ENCODE data around the gene CDH22. TPM values are rescaled to one million over a fixed set of nuclear protein-coding genes. Genes with fewer than 3 reads are reported as not detected.
A peak's percentile ranks its signal among the peaks of the same experiment; 100 is the strongest.

Gene CDH22
- total RNA-seq, 1 donor from 2014 or later: not detected

DNA sequence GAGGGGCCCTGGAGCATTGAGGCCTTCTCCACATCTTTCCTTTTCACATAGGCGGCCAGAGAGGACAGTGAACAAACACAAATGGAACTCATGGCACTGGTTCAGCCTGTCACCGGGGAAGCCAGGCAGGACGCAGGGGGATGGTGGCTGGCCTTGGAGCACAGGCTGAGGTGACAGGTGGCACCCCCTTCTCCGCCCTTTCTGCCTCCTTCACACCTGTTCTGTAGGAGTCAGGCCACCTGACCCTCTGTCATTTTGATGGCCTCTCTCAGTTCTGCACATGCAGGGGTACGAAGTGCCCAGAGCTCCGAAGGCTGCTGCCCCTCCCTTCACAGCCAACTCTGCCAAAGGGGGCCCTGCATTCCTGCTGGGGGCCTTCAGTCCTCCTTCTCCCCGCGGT, 129.4 kb downstream of the CDH22 start:
- H3K4me1 ChIP-seq: no peaks in the 10 kb centered on the region
- H3K9me3 ChIP-seq: no peaks in the 10 kb centered on the region
- H3K36me3 ChIP-seq: no peaks in the 10 kb centered on the region
- no peak overlapping the region for H3K27ac ChIP-seq
- TF ChIP-seq, protein P1, sequence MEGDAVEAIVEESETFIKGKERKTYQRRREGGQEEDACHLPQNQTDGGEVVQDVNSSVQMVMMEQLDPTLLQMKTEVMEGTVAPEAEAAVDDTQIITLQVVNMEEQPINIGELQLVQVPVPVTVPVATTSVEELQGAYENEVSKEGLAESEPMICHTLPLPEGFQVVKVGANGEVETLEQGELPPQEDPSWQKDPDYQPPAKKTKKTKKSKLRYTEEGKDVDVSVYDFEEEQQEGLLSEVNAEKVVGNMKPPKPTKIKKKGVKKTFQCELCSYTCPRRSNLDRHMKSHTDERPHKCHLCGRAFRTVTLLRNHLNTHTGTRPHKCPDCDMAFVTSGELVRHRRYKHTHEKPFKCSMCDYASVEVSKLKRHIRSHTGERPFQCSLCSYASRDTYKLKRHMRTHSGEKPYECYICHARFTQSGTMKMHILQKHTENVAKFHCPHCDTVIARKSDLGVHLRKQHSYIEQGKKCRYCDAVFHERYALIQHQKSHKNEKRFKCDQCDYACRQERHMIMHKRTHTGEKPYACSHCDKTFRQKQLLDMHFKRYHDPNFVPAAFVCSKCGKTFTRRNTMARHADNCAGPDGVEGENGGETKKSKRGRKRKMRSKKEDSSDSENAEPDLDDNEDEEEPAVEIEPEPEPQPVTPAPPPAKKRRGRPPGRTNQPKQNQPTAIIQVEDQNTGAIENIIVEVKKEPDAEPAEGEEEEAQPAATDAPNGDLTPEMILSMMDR (IDR thresholded peaks at IDR 0.05): no peak
- no peak for DNase-seq (ENCODE audit: low spot score in 2 of 2)
- H3K27me3 ChIP-seq: peaks cover 14% of the 10 kb centered on the region
- intact Hi-C loops (cut with DNase I): no loop called here
- H3K4me3 ChIP-seq: no peak overlapping the region

DNA sequence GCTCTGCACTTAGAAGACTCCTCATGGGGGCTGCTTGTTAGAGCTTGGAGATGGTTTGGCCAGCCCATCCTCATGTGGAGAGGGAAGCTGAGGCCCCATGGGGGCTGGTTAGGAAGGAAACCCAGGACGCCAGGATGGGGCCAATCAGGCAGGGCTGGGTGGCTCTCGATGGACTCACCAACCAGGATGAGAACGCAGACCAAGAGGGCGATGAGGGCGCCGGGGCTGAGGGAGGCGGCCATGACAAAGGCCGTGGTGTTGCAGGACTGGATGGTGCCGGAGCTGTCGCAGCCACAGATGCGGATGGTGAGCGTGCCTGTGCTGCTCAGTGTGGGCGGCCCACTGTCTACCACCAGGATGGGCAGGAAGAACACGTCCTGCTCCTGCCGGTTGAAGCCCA, 130.5 kb downstream of the CDH22 start:
- Histone ChIP-seq H3K27me3 (peaks cover 21% of the 10 kb centered on the region), H3K9me3 (no peaks in the 10 kb centered on the region), H3K27ac (no peak overlapping the region), H3K4me3 (no peak overlapping the region), H3K4me1 (no peaks in the 10 kb centered on the region), H3K36me3 (no peaks in the 10 kb centered on the region)
- intact Hi-C loops (cut with DNase I): no loop called here
- TF ChIP-seq, protein P1 (IDR thresholded peaks at IDR 0.05): no peak
- DNase-seq (ENCODE audit: low spot score in 2 of 2): no peak

DNA sequence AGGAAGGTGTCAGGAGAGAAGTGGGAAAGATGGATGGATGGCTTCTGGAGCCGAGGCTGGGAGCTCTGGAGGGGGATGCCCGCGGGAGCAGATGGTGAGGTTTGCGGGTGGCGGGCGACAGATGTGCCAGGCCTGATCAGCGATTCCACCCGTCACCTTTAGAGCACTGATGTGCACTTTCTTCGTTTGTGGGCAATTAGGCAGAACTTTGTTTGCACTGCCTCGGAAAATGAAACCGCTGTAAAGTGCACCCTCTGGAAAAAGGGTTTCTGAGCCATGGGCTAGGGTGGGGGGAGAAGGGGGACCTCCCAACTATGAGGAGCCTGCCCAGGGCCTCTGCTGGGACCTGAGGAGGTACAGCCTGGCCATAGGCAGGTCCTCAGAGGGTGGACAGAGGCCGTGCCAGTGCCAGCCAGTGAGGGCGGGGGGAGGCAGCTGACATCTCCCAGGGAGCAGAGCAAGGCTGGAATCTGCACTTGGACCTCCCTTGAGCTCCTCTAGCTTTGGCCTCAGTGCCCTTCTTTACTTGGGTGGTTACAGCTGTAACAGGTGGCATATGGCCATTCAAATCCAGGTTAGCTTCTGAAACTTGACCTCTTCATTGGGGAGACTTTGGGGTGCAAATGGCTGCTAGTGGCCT, 131.4 kb downstream of the CDH22 start:
- Histone ChIP-seq H3K4me3 (no peak overlapping the region), H3K27ac (no peak overlapping the region), H3K4me1 (no peaks in the 10 kb centered on the region), H3K9me3 (no peaks in the 10 kb centered on the region), H3K27me3 (peaks cover 21% of the 10 kb centered on the region), H3K36me3 (no peaks in the 10 kb centered on the region)
- intact Hi-C loops (cut with DNase I): no loop called here
- no peak for DNase-seq (ENCODE audit: low spot score in 2 of 2)
- TF ChIP-seq, protein P1 (IDR thresholded peaks at IDR 0.05): no peak

DNA sequence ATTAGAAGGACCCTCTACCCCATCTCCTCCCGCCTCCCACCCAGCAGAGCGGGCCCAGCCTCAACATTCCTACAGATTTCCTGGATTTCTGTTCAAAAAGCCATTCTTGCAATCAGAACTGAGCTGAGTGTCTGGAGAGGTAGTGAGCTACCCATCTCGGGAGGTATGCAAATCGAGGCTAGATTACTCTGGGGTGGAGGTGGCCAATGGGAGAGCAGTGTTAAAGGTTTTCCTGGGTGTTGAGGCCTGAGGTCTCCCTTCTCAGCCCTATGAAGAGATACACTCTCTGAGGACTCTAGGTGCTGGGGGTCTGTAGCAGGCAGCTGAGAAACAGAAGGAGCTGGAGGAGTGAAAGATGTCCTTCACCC, 133.2 kb downstream of the CDH22 start:
- TF ChIP-seq, protein P1 (IDR thresholded peaks at IDR 0.05): no peak
- Histone ChIP-seq H3K9me3 (no peaks in the 10 kb centered on the region), H3K27me3 (peaks cover 21% of the 10 kb centered on the region), H3K36me3 (no peaks in the 10 kb centered on the region), H3K4me3 (no peak overlapping the region), H3K4me1 (no peaks in the 10 kb centered on the region), H3K27ac (no peak overlapping the region)
- DNase-seq (ENCODE audit: low spot score in 2 of 2): no peak
- intact Hi-C loops (cut with DNase I): loop anchor here (2.0 kb wide), 1 partner anchor 42 kb away; no protein-coding TSS in a partner anchor

DNA sequence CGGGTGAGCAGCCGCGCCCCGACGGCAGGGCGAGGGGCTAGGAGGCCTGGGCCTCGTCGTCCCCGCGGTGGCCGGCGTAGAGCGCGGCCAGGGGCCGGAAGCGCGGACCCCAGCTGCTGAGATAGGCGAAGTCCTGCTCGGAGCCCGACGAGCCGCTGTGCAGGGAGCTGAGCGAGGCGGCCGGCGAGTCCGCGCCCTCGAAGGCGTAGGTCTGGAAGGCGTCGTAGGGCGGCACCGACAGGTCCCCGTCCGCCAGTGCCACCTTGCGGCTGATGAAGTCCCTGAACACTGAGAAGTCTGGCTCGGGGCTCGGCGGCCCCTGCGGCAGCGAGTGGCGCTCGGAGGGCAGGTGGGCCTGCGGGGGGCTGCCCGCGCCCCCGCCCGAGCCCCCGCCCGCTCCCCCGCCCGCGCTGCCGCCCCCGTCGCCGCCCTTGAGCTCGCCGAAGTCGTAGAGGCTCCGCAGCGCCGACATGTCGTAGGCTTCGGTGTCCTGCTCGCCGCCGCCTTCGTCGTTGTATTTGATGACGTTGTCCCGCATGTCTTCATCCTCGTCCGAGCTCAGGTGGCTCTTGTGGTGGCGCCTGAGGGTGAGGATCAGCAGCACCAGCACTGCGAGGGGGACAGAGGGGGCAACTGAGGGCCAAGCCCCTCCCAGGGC, 133.7 kb downstream of the CDH22 start:
- peak in 1 of 2 donors; percentile 77 for DNase-seq (ENCODE audit: low spot score in 2 of 2)
- intact Hi-C loops (cut with DNase I): loop anchor here (2.0 to 5.0 kb wide), 2 partner anchors 42 to 152 kb away; no protein-coding TSS in a partner anchor
- Histone ChIP-seq H3K4me1 (no peaks in the 10 kb centered on the region), H3K4me3 (peak overlapping the region in 1 of 2 donors; percentile 10), H3K27ac (no peak overlapping the region), H3K36me3 (no peaks in the 10 kb centered on the region), H3K27me3 (peaks cover 21% of the 10 kb centered on the region), H3K9me3 (no peaks in the 10 kb centered on the region)
- TF ChIP-seq, protein P1 (IDR thresholded peaks at IDR 0.05): peak; percentile 47 to 58 (median 51)

Measured in ascending aorta (tissue), 2 donors.